PC-3 (cell line): Measurements from ENCODE around the gene PKP3.
"Not testable (repeated sequence)": the region's sequence is repeated elsewhere in the genome, so short reads cannot be mapped to it uniquely, and the experiment has no call there.

Experiments
- EZH2phosphoT487 ChIP-seq: fragments of 300-600 bp; sonication (generic); IDR thresholded peaks from 2 replicates; pipeline ENCODE4 v1.6.1; 2018; ENCODE audit warnings: mild to moderate bottlenecking, antibody characterized with exemption, low read length, borderline replicate concordance
- TF ChIP-seq, protein P1 (sequence below): fragments of 300-600 bp; sonication (generic); conservative IDR thresholded peaks from 2 replicates; pipeline ENCODE4 v1.5.1; 2017; ENCODE audit warnings: antibody characterized with exemption, low read depth, mild to moderate bottlenecking, low read length

DNA sequence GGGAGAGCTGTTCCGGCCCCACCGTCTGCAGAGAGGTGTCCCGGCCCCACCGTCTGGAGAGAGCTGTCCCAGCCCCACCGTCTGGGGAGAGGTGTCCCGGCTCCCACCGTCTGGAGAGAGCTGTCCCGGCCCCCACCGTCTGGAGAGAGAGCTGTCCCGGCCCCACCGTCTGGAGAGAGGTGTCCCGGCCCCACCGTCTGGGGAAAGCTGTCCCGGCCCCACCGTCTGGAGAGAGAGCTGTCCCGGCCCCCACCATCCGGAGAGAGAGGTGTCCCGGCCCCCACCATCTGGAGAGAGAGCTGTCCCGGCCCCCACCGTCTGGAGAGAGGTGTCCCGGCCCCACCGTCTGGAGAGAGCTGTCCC, 30.6 kb upstream of the PKP3 start:
- TF ChIP-seq, protein P1, sequence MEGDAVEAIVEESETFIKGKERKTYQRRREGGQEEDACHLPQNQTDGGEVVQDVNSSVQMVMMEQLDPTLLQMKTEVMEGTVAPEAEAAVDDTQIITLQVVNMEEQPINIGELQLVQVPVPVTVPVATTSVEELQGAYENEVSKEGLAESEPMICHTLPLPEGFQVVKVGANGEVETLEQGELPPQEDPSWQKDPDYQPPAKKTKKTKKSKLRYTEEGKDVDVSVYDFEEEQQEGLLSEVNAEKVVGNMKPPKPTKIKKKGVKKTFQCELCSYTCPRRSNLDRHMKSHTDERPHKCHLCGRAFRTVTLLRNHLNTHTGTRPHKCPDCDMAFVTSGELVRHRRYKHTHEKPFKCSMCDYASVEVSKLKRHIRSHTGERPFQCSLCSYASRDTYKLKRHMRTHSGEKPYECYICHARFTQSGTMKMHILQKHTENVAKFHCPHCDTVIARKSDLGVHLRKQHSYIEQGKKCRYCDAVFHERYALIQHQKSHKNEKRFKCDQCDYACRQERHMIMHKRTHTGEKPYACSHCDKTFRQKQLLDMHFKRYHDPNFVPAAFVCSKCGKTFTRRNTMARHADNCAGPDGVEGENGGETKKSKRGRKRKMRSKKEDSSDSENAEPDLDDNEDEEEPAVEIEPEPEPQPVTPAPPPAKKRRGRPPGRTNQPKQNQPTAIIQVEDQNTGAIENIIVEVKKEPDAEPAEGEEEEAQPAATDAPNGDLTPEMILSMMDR, result not testable (repeated sequence)
- not testable (repeated sequence) for TF ChIP-seq EZH2phosphoT487
